Fibroblast of lung (primary cell): ENCODE data around the gene NEK4. TPM values are rescaled to one million over a fixed set of nuclear protein-coding genes. Genes with fewer than 3 reads are reported as not detected.

Experiments
- DNase-seq, 2 donors: peaks; one replicate each; pipeline versions ENCODE4 v3.0.0 to v3.0.0-alpha.2; 2010; ENCODE audit warnings: low read depth in 2 of 2
- H2AFZ ChIP-seq: 2 replicates; pipeline ENCODE4 v1.5.1; 2012; ENCODE audit warnings: low read length, control low read depth, inconsistent platforms
- H3K27ac ChIP-seq: 2 replicates; pipeline ENCODE4 v1.5.1; 2011; ENCODE audit warnings: low read length, control low read depth; ENCODE audit not compliant: insufficient read depth
- H3K27me3 ChIP-seq: 2 replicates; pipeline ENCODE4 v1.5.1; 2011; ENCODE audit warnings: mild to moderate bottlenecking, low read length; ENCODE audit not compliant: control insufficient read depth, insufficient read depth
- H3K36me3 ChIP-seq: 2 replicates; pipeline ENCODE4 v1.5.1; 2011; ENCODE audit warnings: low read length; ENCODE audit not compliant: control insufficient read depth, insufficient read depth
- H3K4me1 ChIP-seq: 2 replicates; pipeline ENCODE4 v1.5.1; 2011; ENCODE audit warnings: low read length; ENCODE audit not compliant: control insufficient read depth, insufficient read depth; ENCODE audit errors: extremely low read depth
- H3K4me2 ChIP-seq: 2 replicates; pipeline ENCODE4 v1.5.1; 2011; ENCODE audit warnings: low read length, control low read depth; ENCODE audit not compliant: insufficient read depth; ENCODE audit errors: extremely low read depth
- H3K4me3 ChIP-seq, 4 experiments: fragments of 200-600 bp in 1 of 4; sonication (generic) in 1 of 4; replicated peaks in 1 of 4; 2 replicates each; pipeline ENCODE4 v1.5.1; 2011 to 2016; ENCODE audit warnings: low read length in 4 of 4, low read depth in 3 of 4, mild to moderate bottlenecking in 3 of 4, control low read depth in 2 of 4, inconsistent platforms in 1 of 4, mixed read lengths in 1 of 4; ENCODE audit not compliant: insufficient read depth in 1 of 4; ENCODE audit errors: control extremely low read depth in 1 of 4
- H3K79me2 ChIP-seq: 2 replicates; pipeline ENCODE4 v1.5.1; 2012; ENCODE audit warnings: mild to moderate bottlenecking, low read length, inconsistent platforms; ENCODE audit not compliant: control insufficient read depth, insufficient read depth
- H3K9ac ChIP-seq: 2 replicates; pipeline ENCODE4 v1.5.1; 2011; ENCODE audit warnings: mild to moderate bottlenecking, low read length, control low read depth; ENCODE audit not compliant: insufficient read depth
- H3K9me3 ChIP-seq: 2 replicates; pipeline ENCODE4 v1.5.1; 2012; ENCODE audit warnings: low read depth, low read length; ENCODE audit not compliant: control insufficient read depth, insufficient read depth
- H4K20me1 ChIP-seq: 2 replicates; pipeline ENCODE4 v1.5.1; 2011; ENCODE audit warnings: low read length; ENCODE audit not compliant: control insufficient read depth, insufficient read depth; ENCODE audit errors: extremely low read depth
- EZH2 ChIP-seq: IDR thresholded peaks from 2 replicates; pipeline ENCODE4 v1.5.1; 2012; ENCODE audit warnings: low read length, control low read depth, mild to moderate bottlenecking; ENCODE audit errors: missing control alignments
- polyA plus RNA-seq, 2 donors: library from polyadenylated mRNA; depleted of rRNA in 1 of 2; stranded (reverse) in 1 of 2; unstranded in 1 of 2; fragments of >200 nt; gene quantifications; 2 replicates each; pipeline ENCODE4 v1.2.1, GENCODE V29; 2011 to 2012; ENCODE audit warnings: missing spikeins in 1 of 2
- total RNA-seq: library from RNA; depleted of rRNA; stranded (reverse); fragments of >200 nt; gene quantifications from 2 replicates; pipeline ENCODE4 v1.2.1, GENCODE V29; 2014
- TF ChIP-seq, protein P1 (sequence below), 2 donors: IDR thresholded peaks in 1 of 2; conservative IDR thresholded peaks in 1 of 2; 1 replicate in 1 of 2; 2 replicates in 1 of 2; pipeline ENCODE4 v1.5.1; 2011 to 2012; ENCODE audit warnings: low read length in 2 of 2, control low read depth in 1 of 2, inconsistent platforms in 1 of 2, low read depth in 1 of 2, mild to moderate bottlenecking in 1 of 2

The NEK4 gene
- total and polyA plus RNA-seq, 2 donors (not counting 1 experiment from before 2014, with no cell fraction given), result 16.0 to 24.9 TPM

DNA sequence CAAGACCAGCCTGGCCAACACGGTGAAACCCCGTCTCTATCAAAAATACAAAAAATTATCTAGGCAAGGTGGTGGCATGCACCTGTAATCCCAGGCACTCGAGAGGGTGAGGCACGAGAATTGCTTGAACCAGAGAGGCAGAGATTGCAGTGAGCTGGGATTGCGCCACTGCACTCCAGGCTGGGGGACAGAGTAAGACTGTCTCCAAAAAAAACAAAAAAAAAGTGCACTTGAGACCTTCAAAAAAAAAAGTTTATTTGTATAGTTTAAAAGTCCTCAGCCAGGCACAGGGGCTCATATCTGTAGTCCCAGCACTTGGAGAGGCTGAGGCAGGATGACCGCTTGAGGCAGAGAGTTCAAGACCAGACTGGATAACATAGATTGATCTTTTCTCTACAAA is 87.1 kb downstream of the NEK4 start:
- H3K4me1 ChIP-seq, result peaks cover 20% of the 10 kb centered on the region

DNA sequence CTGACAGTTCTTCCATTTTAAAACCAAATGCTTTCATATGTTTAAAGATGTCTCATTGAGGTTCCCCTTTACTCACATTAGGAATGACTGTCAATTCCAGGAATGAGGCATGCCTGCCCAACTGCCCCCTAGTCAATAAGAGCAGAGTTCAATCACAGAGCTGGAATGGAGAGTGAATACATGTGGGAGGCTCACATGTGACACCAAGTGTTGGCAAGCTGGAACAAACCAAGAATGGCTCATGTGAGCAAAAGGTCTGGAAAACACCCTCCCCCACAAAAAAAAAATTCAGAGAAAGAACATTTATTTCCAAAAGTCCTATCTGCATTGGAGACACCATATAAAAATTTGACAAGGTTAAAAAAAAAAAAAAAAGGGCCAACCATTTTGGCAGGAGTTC is 88.7 kb downstream of the NEK4 start:
- Histone ChIP-seq H3K27ac (peak overlapping the region; percentile 76), H3K4me1 (peaks cover 18% of the 10 kb centered on the region), H3K36me3 (peaks cover 3% of the 10 kb centered on the region), H3K79me2 (peaks cover 64% of the 10 kb centered on the region), H3K27me3 (no peaks in the 10 kb centered on the region), H3K4me2 (no peak overlapping the region), H4K20me1 (no peaks in the 10 kb centered on the region), H3K9me3 (no peaks in the 10 kb centered on the region), H2AFZ (no peak overlapping the region), H3K4me3 (peak overlapping the region in 1 of 4 experiments; percentile 33), H3K9ac (no peak overlapping the region)
- TF ChIP-seq, protein P1, sequence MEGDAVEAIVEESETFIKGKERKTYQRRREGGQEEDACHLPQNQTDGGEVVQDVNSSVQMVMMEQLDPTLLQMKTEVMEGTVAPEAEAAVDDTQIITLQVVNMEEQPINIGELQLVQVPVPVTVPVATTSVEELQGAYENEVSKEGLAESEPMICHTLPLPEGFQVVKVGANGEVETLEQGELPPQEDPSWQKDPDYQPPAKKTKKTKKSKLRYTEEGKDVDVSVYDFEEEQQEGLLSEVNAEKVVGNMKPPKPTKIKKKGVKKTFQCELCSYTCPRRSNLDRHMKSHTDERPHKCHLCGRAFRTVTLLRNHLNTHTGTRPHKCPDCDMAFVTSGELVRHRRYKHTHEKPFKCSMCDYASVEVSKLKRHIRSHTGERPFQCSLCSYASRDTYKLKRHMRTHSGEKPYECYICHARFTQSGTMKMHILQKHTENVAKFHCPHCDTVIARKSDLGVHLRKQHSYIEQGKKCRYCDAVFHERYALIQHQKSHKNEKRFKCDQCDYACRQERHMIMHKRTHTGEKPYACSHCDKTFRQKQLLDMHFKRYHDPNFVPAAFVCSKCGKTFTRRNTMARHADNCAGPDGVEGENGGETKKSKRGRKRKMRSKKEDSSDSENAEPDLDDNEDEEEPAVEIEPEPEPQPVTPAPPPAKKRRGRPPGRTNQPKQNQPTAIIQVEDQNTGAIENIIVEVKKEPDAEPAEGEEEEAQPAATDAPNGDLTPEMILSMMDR (conservative IDR thresholded peaks at IDR 0.05 in 1 of 2, IDR thresholded peaks at IDR 0.05 in 1 of 2; ENCODE audit: low read depth in 1 of 2, low read length in 2 of 2), result peak in 1 of 2 donors; percentile 12
- TF ChIP-seq EZH2, result no peak
- DNase-seq, result peak; percentile 80 to 94

More for the DNA sequence above, 87.1 kb downstream of the NEK4 start:
- TF ChIP-seq, protein P1 (conservative IDR thresholded peaks at IDR 0.05 in 1 of 2, IDR thresholded peaks at IDR 0.05 in 1 of 2; ENCODE audit: low read depth in 1 of 2, low read length in 2 of 2), result no peak
- no peak for TF ChIP-seq EZH2
- Histone ChIP-seq H3K4me3 (peak overlapping the region in 2 of 4 experiments; percentile 25 to 90), H3K27ac (peak overlapping the region; percentile 43), H2AFZ (no peak overlapping the region), H3K27me3 (no peaks in the 10 kb centered on the region), H3K9me3 (no peaks in the 10 kb centered on the region), H3K36me3 (peaks cover 3% of the 10 kb centered on the region), H3K9ac (no peak overlapping the region), H3K79me2 (peaks cover 79% of the 10 kb centered on the region), H4K20me1 (no peaks in the 10 kb centered on the region), H3K4me2 (no peak overlapping the region)
- peak in 1 of 2 donors; percentile 63 for DNase-seq

DNA sequence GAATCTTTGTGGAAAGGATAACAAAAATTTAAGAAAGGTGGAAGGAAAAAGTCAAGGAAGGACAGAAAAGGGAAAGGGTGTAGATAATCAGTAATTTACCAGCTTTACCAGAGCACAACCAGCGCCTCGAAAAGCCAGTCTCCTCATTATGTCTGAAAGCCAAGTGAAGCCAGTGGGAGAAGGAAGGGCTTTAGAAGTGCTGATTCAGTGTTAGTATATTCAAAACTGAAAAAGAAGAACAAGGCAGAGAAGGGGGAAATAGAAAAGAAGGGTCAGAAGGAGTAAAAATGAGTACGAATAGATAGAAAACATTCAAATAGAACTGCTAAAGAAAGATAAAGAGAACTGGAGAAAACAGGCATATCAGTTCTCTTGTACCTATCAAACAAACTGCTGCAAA is 89.1 kb downstream of the NEK4 start:
- Histone ChIP-seq H3K4me3 (peak overlapping the region in 1 of 4 experiments; percentile 33), H4K20me1 (no peaks in the 10 kb centered on the region), H3K9ac (no peak overlapping the region), H3K27me3 (no peaks in the 10 kb centered on the region), H3K4me1 (peaks cover 15% of the 10 kb centered on the region), H3K36me3 (peaks cover 3% of the 10 kb centered on the region), H2AFZ (no peak overlapping the region), H3K79me2 (peaks cover 60% of the 10 kb centered on the region), H3K27ac (peak overlapping the region; percentile 76), H3K9me3 (no peaks in the 10 kb centered on the region), H3K4me2 (no peak overlapping the region)
- DNase-seq, result no peak
- no peak for TF ChIP-seq EZH2
- TF ChIP-seq, protein P1 (conservative IDR thresholded peaks at IDR 0.05 in 1 of 2, IDR thresholded peaks at IDR 0.05 in 1 of 2; ENCODE audit: low read depth in 1 of 2, low read length in 2 of 2), result no peak
